ENCODE data around the gene C3orf80.

C3orf80 gene

GRCh38 chr3:160180581-160181216, 44.5 kb upstream of the C3orf80 start:
- H2AFZ ChIP-seq, result no peak overlapping the region
- H3K79me2 ChIP-seq, result no peaks in the 10 kb centered on the region
- H3K4me1 ChIP-seq, result no peaks in the 10 kb centered on the region
- H3K9me3 ChIP-seq (ENCODE audit: control insufficient read depth, low read length), result no peaks in the 10 kb centered on the region
- no peak overlapping the region for H3K4me2 ChIP-seq (ENCODE audit: low read length)
- no peak overlapping the region for H3K4me3 ChIP-seq (ENCODE audit: low read depth, low read length)
- TF ChIP-seq CTCF (IDR thresholded peaks at IDR 0.05), result no peak
- no peaks in the 10 kb centered on the region for H3K36me3 ChIP-seq (ENCODE audit: control insufficient read depth, insufficient read depth, low read length)
- H3K9ac ChIP-seq, result no peak overlapping the region
- H3K27me3 ChIP-seq (ENCODE audit: control insufficient read depth, insufficient read depth, low read length), result no peaks in the 10 kb centered on the region
- no peak overlapping the region for H3K27ac ChIP-seq

GRCh38 chr3:160183345-160184076, 41.7 kb upstream of the C3orf80 start:
- Histone ChIP-seq H2AFZ (no peak overlapping the region), H3K79me2 (no peaks in the 10 kb centered on the region), H3K27ac (no peak overlapping the region), H3K27me3 (ENCODE audit: control insufficient read depth, insufficient read depth, low read length) (no peaks in the 10 kb centered on the region), H3K9me3 (ENCODE audit: control insufficient read depth, low read length) (no peaks in the 10 kb centered on the region), H3K4me1 (no peaks in the 10 kb centered on the region), H3K4me2 (ENCODE audit: low read length) (no peak overlapping the region), H3K4me3 (ENCODE audit: low read depth, low read length) (no peak overlapping the region), H3K9ac (no peak overlapping the region), H3K36me3 (ENCODE audit: control insufficient read depth, insufficient read depth, low read length) (no peaks in the 10 kb centered on the region)
- TF ChIP-seq CTCF (IDR thresholded peaks at IDR 0.05), result no peak

- no peaks in the 10 kb centered on the region for H3K36me3 ChIP-seq (ENCODE audit: control insufficient read depth, insufficient read depth, low read length)
- H3K4me1 ChIP-seq, result no peaks in the 10 kb centered on the region
- no peak overlapping the region for H3K27ac ChIP-seq
- no peak overlapping the region for H2AFZ ChIP-seq
- no peak for TF ChIP-seq CTCF (IDR thresholded peaks at IDR 0.05)
- no peak overlapping the region for H3K4me3 ChIP-seq (ENCODE audit: low read depth, low read length)
- no peak overlapping the region for H3K4me2 ChIP-seq (ENCODE audit: low read length)
- H3K27me3 ChIP-seq (ENCODE audit: control insufficient read depth, insufficient read depth, low read length), result no peaks in the 10 kb centered on the region
- H3K79me2 ChIP-seq, result no peaks in the 10 kb centered on the region
- H3K9ac ChIP-seq, result no peak overlapping the region
- no peaks in the 10 kb centered on the region for H3K9me3 ChIP-seq (ENCODE audit: control insufficient read depth, low read length)
These were observed 40.6 kb upstream of the C3orf80 start for GRCh38 chr3:160184655-160185054.

GRCh38 chr3:160185751-160186150, 39.5 kb upstream of the C3orf80 start:
- Histone ChIP-seq H3K4me3 (ENCODE audit: low read depth, low read length) (no peak overlapping the region), H3K9ac (no peak overlapping the region), H2AFZ (no peak overlapping the region), H3K4me2 (ENCODE audit: low read length) (no peak overlapping the region), H3K27me3 (ENCODE audit: control insufficient read depth, insufficient read depth, low read length) (no peaks in the 10 kb centered on the region), H3K27ac (no peak overlapping the region), H3K36me3 (ENCODE audit: control insufficient read depth, insufficient read depth, low read length) (no peaks in the 10 kb centered on the region), H3K79me2 (no peaks in the 10 kb centered on the region), H3K4me1 (no peaks in the 10 kb centered on the region), H3K9me3 (ENCODE audit: control insufficient read depth, low read length) (no peaks in the 10 kb centered on the region)
- no peak for TF ChIP-seq CTCF (IDR thresholded peaks at IDR 0.05)

GRCh38 chr3:160187288-160187687, 37.9 kb upstream of the C3orf80 start:
- H3K79me2 ChIP-seq, result no peaks in the 10 kb centered on the region
- H3K9ac ChIP-seq, result no peak overlapping the region
- H3K9me3 ChIP-seq (ENCODE audit: control insufficient read depth, low read length), result no peaks in the 10 kb centered on the region
- H3K4me3 ChIP-seq (ENCODE audit: low read depth, low read length), result no peak overlapping the region
- no peak overlapping the region for H2AFZ ChIP-seq
- no peaks in the 10 kb centered on the region for H3K4me1 ChIP-seq
- no peak overlapping the region for H3K27ac ChIP-seq
- no peak for TF ChIP-seq CTCF (IDR thresholded peaks at IDR 0.05)
- H3K27me3 ChIP-seq (ENCODE audit: control insufficient read depth, insufficient read depth, low read length), result no peaks in the 10 kb centered on the region
- no peaks in the 10 kb centered on the region for H3K36me3 ChIP-seq (ENCODE audit: control insufficient read depth, insufficient read depth, low read length)
- no peak overlapping the region for H3K4me2 ChIP-seq (ENCODE audit: low read length)

Data from parathyroid adenoma (tissue), 2 donors.